B cell (primary cell): ENCODE measurements around the gene TBX6. TPM values are rescaled to one million over a fixed set of nuclear protein-coding genes. Genes with fewer than 3 reads are reported as not detected.
A peak's percentile ranks its signal among the peaks of the same experiment; 100 is the strongest.

ENCODE experiments used
- ATAC-seq: fragments of 200-7000 bp; cut with Tn5 transposase; one replicate; pipeline ENCODE4 v1.10.0; 2021; ENCODE audit warnings: low read depth, mild to moderate bottlenecking, moderate number of reproducible peaks, moderate library complexity
- CTCF ChIA-PET: fragments of 350-600 bp; sonication (Branson Sonifier 250); formaldehyde crosslinking; loops from one replicate; lab custom pipeline; 2021; ENCODE audit warnings: antibody characterized with exemption, inconsistent platforms; lab: Charles Lee
- POLR2A ChIA-PET: fragments of 350-600 bp; sonication (Branson Sonifier 250); formaldehyde crosslinking; loops from one replicate; lab custom pipeline; 2021; ENCODE audit warnings: antibody characterized with exemption; lab: Charles Lee
- DNase-seq: peaks from one replicate; pipeline ENCODE4 v3.0.0; 2013
- H2AFZ ChIP-seq: 2 replicates; pipeline ENCODE4 v1.6.1; 2012; ENCODE audit warnings: mild to moderate bottlenecking, low read depth, low read length; ENCODE audit not compliant: insufficient read depth, poor library complexity, severe bottlenecking
- H3K27ac ChIP-seq, 2 donors: 1 replicate in 1 of 2; 2 replicates in 1 of 2; pipeline ENCODE4 v1.5.1; 2012 to 2013; ENCODE audit warnings: low read length in 2 of 2, mild to moderate bottlenecking in 2 of 2, moderate library complexity in 1 of 2
- H3K27me3 ChIP-seq, 4 experiments: fragments of 200-600 bp in 1 of 4; sonication (generic) in 1 of 4; replicated peaks in 1 of 4; 1 replicate in 2 of 4; 2 replicates in 2 of 4; pipeline versions ENCODE4 v1.6.1 to v1.7.0; 2013 to 2016; ENCODE audit warnings: low read length in 3 of 4, mild to moderate bottlenecking in 2 of 4, mixed read lengths in 1 of 4, moderate library complexity in 1 of 4; ENCODE audit not compliant: insufficient read depth in 4 of 4, control insufficient read depth in 3 of 4; ENCODE audit errors: control extremely low read depth in 1 of 4
- H3K36me3 ChIP-seq, 2 experiments: replicated peaks in 1 of 2; 1 replicate in 1 of 2; 2 replicates in 1 of 2; pipeline versions ENCODE4 v1.6.1 to v1.7.1; 2013; ENCODE audit warnings: low read length in 1 of 2; ENCODE audit not compliant: insufficient read depth in 2 of 2, control insufficient read depth in 1 of 2; ENCODE audit errors: control extremely low read depth in 1 of 2, extremely low read depth in 1 of 2
- H3K4me1 ChIP-seq, 2 donors: fragments of 200-600 bp in 1 of 2; sonication (generic) in 1 of 2; 1 replicate in 1 of 2; 2 replicates in 1 of 2; pipeline versions ENCODE4 v1.5.1 to v1.6.1; 2013 to 2017; ENCODE audit warnings: low read length in 2 of 2; ENCODE audit not compliant: control insufficient read depth in 2 of 2, insufficient read depth in 2 of 2
- H3K4me2 ChIP-seq: replicated peaks from 2 replicates; pipeline ENCODE3; 2012; ENCODE audit warnings: mild to moderate bottlenecking, low read depth, low read length; ENCODE audit not compliant: poor library complexity, severe bottlenecking
- H3K4me3 ChIP-seq, 5 experiments: fragments of 200-600 bp in 1 of 5; sonication (generic) in 1 of 5; 1 replicate in 3 of 5; 2 replicates in 2 of 5; pipeline versions ENCODE4 v1.5.1 to v1.7.0; 2011 to 2016; ENCODE audit warnings: low read length in 4 of 5, mild to moderate bottlenecking in 4 of 5, low read depth in 2 of 5, control low read depth in 1 of 5, moderate library complexity in 1 of 5; ENCODE audit not compliant: insufficient read depth in 1 of 5; ENCODE audit errors: control extremely low read depth in 1 of 5, extremely low read depth in 1 of 5
- H3K79me2 ChIP-seq: fragments of 200-600 bp; sonication (generic); one replicate; pipeline ENCODE4 v1.6.0; 2016; ENCODE audit warnings: low read length; ENCODE audit not compliant: control insufficient read depth, insufficient read depth
- H3K9ac ChIP-seq: fragments of 200-600 bp; sonication (generic); 2 replicates; pipeline ENCODE4 v1.6.1; 2017; ENCODE audit warnings: mild to moderate bottlenecking, low read length, moderate library complexity
- H3K9me3 ChIP-seq, 3 donors: one replicate each; pipeline versions ENCODE4 v1.6.1 to v1.7.1; 2013; ENCODE audit warnings: low read length in 2 of 3; ENCODE audit not compliant: control insufficient read depth in 2 of 3, insufficient read depth in 1 of 3; ENCODE audit errors: control extremely low read depth in 1 of 3
- H4K20me1 ChIP-seq: 2 replicates; pipeline ENCODE4 v1.6.0; 2012; ENCODE audit warnings: mild to moderate bottlenecking, low read length; ENCODE audit not compliant: insufficient read depth, control insufficient read depth, poor library complexity, severe bottlenecking
- H3K27ac Mint-ChIP-seq: one replicate; pipeline ENCODE4 v1.8.0; 2021; ENCODE audit warnings: mixed read lengths
- H3K27me3 Mint-ChIP-seq: one replicate; pipeline ENCODE4 v1.8.0; 2021; ENCODE audit warnings: mixed read lengths
- H3K4me1 Mint-ChIP-seq: one replicate; pipeline ENCODE4 v1.8.0; 2021; ENCODE audit warnings: mixed read lengths
- H3K4me3 Mint-ChIP-seq: one replicate; pipeline ENCODE4 v1.8.0; 2021; ENCODE audit warnings: mixed read lengths
- H3K9me3 Mint-ChIP-seq: one replicate; pipeline ENCODE4 v1.8.0; 2022; ENCODE audit warnings: mixed read lengths; ENCODE audit not compliant: insufficient read depth
- EZH2 ChIP-seq: IDR thresholded peaks from 2 replicates; pipeline ENCODE4 v1.6.1; 2012; ENCODE audit warnings: borderline replicate concordance, low read depth, mild to moderate bottlenecking, moderate library complexity, low read length; ENCODE audit not compliant: insufficient read depth, poor library complexity, severe bottlenecking
- WGBS: methylation state at CpG from one replicate; pipeline ENCODE4 v1.1.5; 2013; ENCODE audit warnings: missing lambda C conversion rate; ENCODE audit not compliant: insufficient coverage; 5-methylcytosine and 5-hydroxymethylcytosine counted together
- intact Hi-C: fragments of 100-400 bp; cut with micrococcal nuclease; formaldehyde crosslinking; loops from one replicate; pipeline ENCODE4 v1.10.0; 2022
- polyA plus RNA-seq: library from polyadenylated mRNA; depleted of rRNA; stranded (reverse); fragments of >200 nt; gene quantifications from 2 replicates; pipeline ENCODE4 v1.2.3, GENCODE V29; 2012
- total RNA-seq, 2 donors: library from RNA; stranded (reverse); fragments of 120-200 nt in 1 of 2; gene quantifications; 1 replicate in 1 of 2; 2 replicates in 1 of 2; pipeline versions ENCODE4 v1.2.3 to v1.2.4, GENCODE V29; 2013 to 2022
- TF ChIP-seq, protein P1 (sequence below): fragments of 200-600 bp; IDR thresholded peaks from one replicate; pipeline ENCODE4 v1.8.0; 2022; ENCODE audit warnings: antibody characterized with exemption, mild to moderate bottlenecking

Gene TBX6
- total and polyA plus RNA-seq, 2 donors (not counting 1 experiment from before 2014, with no cell fraction given) = 1.4 to 5.4 TPM

DNA sequence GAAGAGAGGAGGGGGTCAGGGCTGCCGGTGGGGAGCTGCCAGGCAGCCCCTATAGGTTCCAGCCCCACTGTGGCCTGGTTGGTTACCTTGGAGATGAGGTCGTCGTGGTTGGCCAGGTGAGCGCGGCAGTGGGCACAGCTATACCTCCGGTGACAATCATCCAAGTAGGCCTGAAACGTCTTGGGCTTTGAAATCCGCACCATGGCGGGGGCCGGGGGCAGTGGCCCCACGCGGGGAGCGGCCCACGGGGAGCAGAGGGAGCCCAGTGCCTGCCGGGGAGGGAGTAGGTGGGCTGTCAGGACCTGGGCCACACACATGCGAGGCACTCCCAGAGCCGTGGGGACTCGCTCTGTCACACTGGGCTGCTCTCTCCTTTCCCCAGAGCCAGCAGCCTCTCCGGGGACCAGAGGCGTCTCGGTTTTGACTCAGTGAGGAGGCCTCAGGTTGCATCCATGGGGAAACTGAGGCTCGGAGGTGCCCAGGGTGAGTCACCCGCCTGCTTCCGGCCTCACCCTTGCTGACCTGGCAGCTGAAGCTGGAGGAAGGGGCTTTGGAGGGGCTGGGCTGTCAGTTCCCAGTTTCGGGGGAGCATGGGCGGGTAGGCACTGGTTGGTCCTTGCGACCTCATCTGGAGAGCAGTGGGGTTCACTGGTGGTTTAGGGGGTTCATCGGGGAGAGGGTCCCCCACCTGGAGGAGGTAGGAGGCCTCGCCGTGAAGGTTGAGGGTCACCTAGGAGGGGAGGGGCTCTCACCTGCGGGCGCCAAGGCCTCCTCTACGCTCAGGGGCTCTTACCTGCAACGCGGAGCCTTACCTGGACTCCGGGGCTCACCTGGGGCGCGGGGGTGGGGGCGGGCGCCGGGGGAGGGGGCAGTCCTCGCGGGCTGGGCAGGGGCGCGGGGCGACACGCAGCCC, 3.7 kb upstream of the TBX6 start:
- 7% methylated on average over 43 of the region's 47 CpGs for WGBS
- Mint-ChIP-seq H3K4me1 (peaks cover 42% of the 10 kb centered on the region), H3K27ac (peak overlapping the region; percentile 94), H3K27me3 (no peaks in the 10 kb centered on the region), H3K4me3 (peak overlapping the region; percentile 91), H3K9me3 (peaks cover 2% of the 10 kb centered on the region)
- Histone ChIP-seq H3K27me3 (no peaks in the 10 kb centered on the region), H3K9me3 (peaks cover 2 to 34% (median 25%) of the 10 kb centered on the region in 3 donors), H3K4me2 (peak overlapping the region; percentile 98), H3K27ac (peak overlapping the region; percentile 73 to 92), H3K79me2 (peaks cover 21% of the 10 kb centered on the region), H4K20me1 (no peaks in the 10 kb centered on the region), H3K36me3 (peaks cover 0 to 20% of the 10 kb centered on the region in 2 experiments), H3K9ac (peak overlapping the region; percentile 80), H2AFZ (peak overlapping the region; percentile 49), H3K4me3 (peak overlapping the region; percentile 16 to 92 (median 81)), H3K4me1 (peaks cover 33 to 57% of the 10 kb centered on the region in 2 donors)
- CTCF ChIA-PET = interaction anchor here (1.5 kb wide), 1 partner anchor 88 kb away, joined by 5 read pairs; the partner anchor contains the start of gene CORO1A
- DNase-seq (peak; percentile 49), ATAC-seq (no peak)
- POLR2A ChIA-PET = interaction anchor here (0.6 to 6.8 kb wide), 8 partner anchors 30 to 336 kb away, joined by 3 to 97 read pairs (median 4); partner anchors contain the start of genes ALDOA, CORO1A and TBC1D10B
- no peak for TF ChIP-seq EZH2
- TF ChIP-seq, protein P1, sequence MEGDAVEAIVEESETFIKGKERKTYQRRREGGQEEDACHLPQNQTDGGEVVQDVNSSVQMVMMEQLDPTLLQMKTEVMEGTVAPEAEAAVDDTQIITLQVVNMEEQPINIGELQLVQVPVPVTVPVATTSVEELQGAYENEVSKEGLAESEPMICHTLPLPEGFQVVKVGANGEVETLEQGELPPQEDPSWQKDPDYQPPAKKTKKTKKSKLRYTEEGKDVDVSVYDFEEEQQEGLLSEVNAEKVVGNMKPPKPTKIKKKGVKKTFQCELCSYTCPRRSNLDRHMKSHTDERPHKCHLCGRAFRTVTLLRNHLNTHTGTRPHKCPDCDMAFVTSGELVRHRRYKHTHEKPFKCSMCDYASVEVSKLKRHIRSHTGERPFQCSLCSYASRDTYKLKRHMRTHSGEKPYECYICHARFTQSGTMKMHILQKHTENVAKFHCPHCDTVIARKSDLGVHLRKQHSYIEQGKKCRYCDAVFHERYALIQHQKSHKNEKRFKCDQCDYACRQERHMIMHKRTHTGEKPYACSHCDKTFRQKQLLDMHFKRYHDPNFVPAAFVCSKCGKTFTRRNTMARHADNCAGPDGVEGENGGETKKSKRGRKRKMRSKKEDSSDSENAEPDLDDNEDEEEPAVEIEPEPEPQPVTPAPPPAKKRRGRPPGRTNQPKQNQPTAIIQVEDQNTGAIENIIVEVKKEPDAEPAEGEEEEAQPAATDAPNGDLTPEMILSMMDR = no peak
- intact Hi-C loops = loop anchor here (1.0 to 10.0 kb wide), 5 partner anchors 28 to 539 kb away; partner anchors contain the start of genes ALDOA, MAPK3, MYL11 and TBC1D10B
